Right atrium auricular region (tissue), 2 donors: Measurements from ENCODE around the gene CSMD2. TPM values are rescaled to one million over a fixed set of nuclear protein-coding genes. Genes with fewer than 3 reads are reported as not detected.

Experiments used
- DNase-seq: peaks from one replicate; pipeline ENCODE4 v3.0.0-alpha.2; 2019; ENCODE audit warnings: low spot score
- H3K27ac ChIP-seq, 2 donors: fragments of 200-600 bp; sonication (generic); 1 replicate in 1 of 2; 2 replicates in 1 of 2; pipeline ENCODE4 v1.5.1; 2016 to 2019
- H3K27me3 ChIP-seq, 2 donors: fragments of 200-600 bp; sonication (generic); one replicate each; pipeline versions ENCODE4 v1.5.1 to v1.6.0; 2017 to 2019
- H3K36me3 ChIP-seq: fragments of 200-600 bp; sonication (generic); one replicate; pipeline ENCODE4 v1.5.1; 2016
- H3K4me1 ChIP-seq, 2 donors: fragments of 200-600 bp; sonication (generic); one replicate each; pipeline versions ENCODE4 v1.5.1 to v1.6.0; 2017 to 2019
- H3K4me3 ChIP-seq, 2 donors: fragments of 200-600 bp; sonication (generic); 1 replicate in 1 of 2; 2 replicates in 1 of 2; pipeline ENCODE4 v1.5.1; 2017 to 2019; ENCODE audit warnings: mild to moderate bottlenecking in 1 of 2, moderate library complexity in 1 of 2
- H3K9me3 ChIP-seq, 2 donors: fragments of 200-600 bp; sonication (generic); one replicate each; pipeline ENCODE4 v1.5.1; 2019
- total RNA-seq, 2 donors: library from RNA; depleted of rRNA; stranded (reverse); fragments of >200 nt; gene quantifications; one replicate each; pipeline ENCODE4 v1.1.0, GENCODE V29; 2016
- TF ChIP-seq, protein P1 (sequence below), 2 donors: fragments of 200-600 bp; sonication (generic); IDR thresholded peaks; one replicate each; pipeline ENCODE4 v1.5.1; 2019; ENCODE audit warnings: antibody characterized with exemption in 2 of 2

CSMD2 gene
- total RNA-seq, 2 donors from 2014 or later: 0.39 to 0.44 TPM

DNA sequence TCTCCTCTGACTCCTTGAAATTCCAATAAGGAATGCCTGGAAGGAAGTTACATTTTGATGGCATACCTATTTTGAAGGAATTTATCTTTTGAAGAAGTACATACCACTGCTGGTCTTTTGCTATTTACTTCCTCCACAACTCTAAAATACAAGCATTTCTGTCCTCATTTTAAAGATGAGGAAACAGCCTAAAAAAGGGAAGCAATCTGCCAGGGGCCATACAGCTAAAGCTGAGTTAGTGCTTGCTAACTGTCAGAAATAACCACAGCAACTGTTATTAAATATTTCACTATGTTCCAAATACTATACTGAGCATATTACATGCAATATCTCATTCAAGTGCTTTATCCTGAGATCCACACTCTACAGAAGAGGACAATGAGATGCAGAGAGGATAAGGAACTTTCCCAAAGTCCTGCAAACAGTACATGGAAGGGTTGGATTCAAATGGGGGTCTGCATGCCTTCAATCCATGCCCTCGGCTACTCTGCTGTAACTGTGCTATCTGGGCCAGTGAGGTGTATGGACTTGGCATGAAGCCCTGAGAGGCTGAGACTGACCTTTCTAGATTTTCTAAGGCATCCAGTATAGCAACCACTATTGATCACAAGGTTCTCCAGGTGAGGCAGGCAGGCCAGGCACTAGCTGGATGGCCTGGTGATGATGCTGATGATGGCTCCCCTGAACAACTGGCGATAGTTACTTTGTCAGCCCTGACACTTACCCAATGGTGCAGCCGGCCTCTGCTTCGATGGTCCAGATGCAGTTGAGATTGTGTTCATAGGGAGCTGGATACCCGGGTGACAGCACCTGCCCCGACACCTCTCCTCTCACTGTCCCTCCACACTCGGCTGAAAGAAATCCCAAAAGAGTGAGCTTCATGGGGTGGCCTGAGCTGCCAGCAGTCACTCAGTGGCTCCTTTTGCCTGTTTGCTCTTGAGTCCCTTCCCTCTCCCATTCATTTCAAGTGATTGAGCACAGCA, 472.5 kb downstream of the CSMD2 start:
- no peak for DNase-seq
- Histone ChIP-seq H3K9me3 (no peaks in the 10 kb centered on the region), H3K27ac (no peak overlapping the region), H3K4me3 (no peak overlapping the region), H3K4me1 (no peaks in the 10 kb centered on the region), H3K36me3 (no peaks in the 10 kb centered on the region), H3K27me3 (no peaks in the 10 kb centered on the region)
- TF ChIP-seq, protein P1, sequence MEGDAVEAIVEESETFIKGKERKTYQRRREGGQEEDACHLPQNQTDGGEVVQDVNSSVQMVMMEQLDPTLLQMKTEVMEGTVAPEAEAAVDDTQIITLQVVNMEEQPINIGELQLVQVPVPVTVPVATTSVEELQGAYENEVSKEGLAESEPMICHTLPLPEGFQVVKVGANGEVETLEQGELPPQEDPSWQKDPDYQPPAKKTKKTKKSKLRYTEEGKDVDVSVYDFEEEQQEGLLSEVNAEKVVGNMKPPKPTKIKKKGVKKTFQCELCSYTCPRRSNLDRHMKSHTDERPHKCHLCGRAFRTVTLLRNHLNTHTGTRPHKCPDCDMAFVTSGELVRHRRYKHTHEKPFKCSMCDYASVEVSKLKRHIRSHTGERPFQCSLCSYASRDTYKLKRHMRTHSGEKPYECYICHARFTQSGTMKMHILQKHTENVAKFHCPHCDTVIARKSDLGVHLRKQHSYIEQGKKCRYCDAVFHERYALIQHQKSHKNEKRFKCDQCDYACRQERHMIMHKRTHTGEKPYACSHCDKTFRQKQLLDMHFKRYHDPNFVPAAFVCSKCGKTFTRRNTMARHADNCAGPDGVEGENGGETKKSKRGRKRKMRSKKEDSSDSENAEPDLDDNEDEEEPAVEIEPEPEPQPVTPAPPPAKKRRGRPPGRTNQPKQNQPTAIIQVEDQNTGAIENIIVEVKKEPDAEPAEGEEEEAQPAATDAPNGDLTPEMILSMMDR (IDR thresholded peaks at IDR 0.05): no peak

DNA sequence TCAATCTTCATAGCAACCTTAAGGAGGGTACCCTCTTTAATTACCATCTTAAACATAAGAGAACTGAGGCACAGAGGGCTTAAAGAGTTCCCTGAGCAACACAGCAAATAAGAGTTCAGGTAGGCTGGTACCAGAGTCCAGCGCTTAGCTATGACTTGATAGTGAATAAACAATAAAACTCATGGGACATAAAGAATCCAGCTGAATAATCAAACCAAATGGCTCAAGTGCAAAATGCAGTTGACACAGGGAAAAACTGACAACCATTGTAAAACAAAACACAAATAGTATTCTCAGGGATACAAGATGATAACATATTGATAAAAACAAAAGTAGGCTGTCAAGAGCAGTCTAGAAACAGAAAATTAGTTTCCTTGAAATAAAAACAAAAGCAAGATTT, 478.0 kb downstream of the CSMD2 start:
- Histone ChIP-seq H3K4me1 (no peaks in the 10 kb centered on the region), H3K36me3 (no peaks in the 10 kb centered on the region), H3K4me3 (no peak overlapping the region), H3K9me3 (no peaks in the 10 kb centered on the region), H3K27ac (no peak overlapping the region), H3K27me3 (no peaks in the 10 kb centered on the region)
- no peak for DNase-seq
- TF ChIP-seq, protein P1 (IDR thresholded peaks at IDR 0.05): no peak

DNA sequence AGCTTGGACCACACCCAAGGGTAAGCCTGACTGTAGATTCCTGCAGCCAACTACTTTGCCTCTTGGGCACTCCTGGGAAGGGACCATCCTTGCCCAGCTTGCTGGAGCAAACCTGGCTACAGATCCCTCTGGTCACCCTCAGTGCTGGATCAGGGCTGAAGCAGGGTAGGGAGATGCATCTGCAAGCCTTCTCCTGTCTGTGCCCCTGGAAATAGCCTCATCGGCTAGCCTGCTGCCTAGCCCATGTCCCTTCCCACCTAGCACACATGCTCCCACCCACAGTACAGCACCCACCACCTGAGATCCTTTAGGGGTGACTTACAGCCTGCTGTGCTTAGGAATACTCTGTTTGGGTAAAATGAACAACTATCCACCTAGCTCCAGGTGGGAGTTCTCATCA, 478.5 kb downstream of the CSMD2 start:
- Histone ChIP-seq H3K36me3 (no peaks in the 10 kb centered on the region), H3K9me3 (no peaks in the 10 kb centered on the region), H3K4me3 (no peak overlapping the region), H3K27ac (no peak overlapping the region), H3K27me3 (no peaks in the 10 kb centered on the region), H3K4me1 (no peaks in the 10 kb centered on the region)
- TF ChIP-seq, protein P1 (IDR thresholded peaks at IDR 0.05): no peak
- no peak for DNase-seq

DNA sequence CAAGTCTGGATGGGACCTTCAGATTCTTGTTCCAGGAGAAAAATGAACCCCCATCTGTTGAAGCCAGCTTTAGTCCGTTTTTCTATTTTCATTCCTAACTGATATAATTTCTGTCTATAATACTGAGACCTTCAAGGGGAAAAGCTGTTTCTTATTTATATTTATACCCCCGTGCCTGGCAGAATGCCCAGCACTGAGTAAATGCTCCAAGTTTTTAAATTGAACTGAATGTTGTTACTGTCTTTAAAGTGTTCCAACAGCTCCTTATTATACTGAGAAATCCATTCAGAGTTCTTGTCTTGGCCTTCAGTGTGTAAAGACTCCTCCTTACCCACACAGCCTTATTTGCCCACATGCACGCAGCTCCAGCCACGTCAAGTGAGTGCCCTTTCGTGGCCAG, 479.8 kb downstream of the CSMD2 start:
- Histone ChIP-seq H3K4me3 (no peak overlapping the region), H3K9me3 (no peaks in the 10 kb centered on the region), H3K27me3 (no peaks in the 10 kb centered on the region), H3K4me1 (no peaks in the 10 kb centered on the region), H3K27ac (no peak overlapping the region), H3K36me3 (no peaks in the 10 kb centered on the region)
- TF ChIP-seq, protein P1 (IDR thresholded peaks at IDR 0.05): no peak
- no peak for DNase-seq

DNA sequence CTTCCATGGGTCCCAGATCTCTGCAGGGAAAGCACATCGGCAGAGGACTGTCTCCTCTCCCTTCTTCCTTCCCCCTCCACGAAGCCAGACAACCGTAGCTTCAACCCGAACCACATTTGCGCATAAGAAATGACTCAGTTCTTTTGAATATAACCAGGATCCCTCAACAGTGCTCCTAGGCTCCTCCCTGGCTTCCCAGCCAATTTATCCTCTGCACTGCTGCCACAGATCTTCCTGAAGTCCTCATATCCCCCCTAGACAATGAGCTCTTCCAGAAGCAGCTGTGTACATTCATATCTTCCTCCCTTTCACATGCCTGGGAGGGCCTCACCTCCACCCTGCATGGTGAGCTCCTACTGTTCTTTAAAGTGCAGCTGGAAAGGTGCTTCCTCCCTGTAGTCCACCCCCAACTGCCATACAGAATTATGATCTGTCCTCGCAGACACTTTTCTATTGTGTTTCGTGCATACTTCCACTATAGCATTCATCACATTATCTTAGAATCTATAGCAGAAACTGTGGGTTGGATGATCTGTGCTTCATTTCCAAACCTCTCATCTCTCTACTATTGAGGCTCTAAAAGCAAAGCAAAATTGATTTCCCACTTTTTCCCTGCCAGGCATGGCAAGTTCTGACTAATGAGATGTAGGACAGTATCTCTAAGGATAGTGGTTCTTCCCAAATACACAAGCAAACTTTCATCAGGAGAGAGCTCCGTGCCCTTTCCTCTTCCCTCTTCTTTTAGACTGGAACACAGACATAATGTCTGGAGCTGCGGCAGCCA, 480.4 kb downstream of the CSMD2 start:
- no peaks in the 10 kb centered on the region for H3K4me1 ChIP-seq
- H3K9me3 ChIP-seq: no peaks in the 10 kb centered on the region
- DNase-seq: no peak
- no peaks in the 10 kb centered on the region for H3K27me3 ChIP-seq
- no peaks in the 10 kb centered on the region for H3K36me3 ChIP-seq
- H3K27ac ChIP-seq: no peak overlapping the region
- TF ChIP-seq, protein P1 (IDR thresholded peaks at IDR 0.05): no peak
- H3K4me3 ChIP-seq: no peak overlapping the region
